Fibroblast of skin of back (primary cell): ENCODE results near the gene SEPHS1.
A peak's percentile ranks its signal among the peaks of the same experiment; 100 is the strongest.
"Not testable (repeated sequence)": the region's sequence is repeated elsewhere in the genome, so short reads cannot be mapped to it uniquely, and the experiment has no call there.

ENCODE experiments used
- DNase-seq: peaks from one replicate; pipeline ENCODE4 v3.0.0-alpha.2; 2013

Gene SEPHS1

GRCh38 chr10:13327534-13327933 is 20.6 kb downstream of the SEPHS1 start:
- DNase-seq, result no peak

- no peak for DNase-seq
Measured at GRCh38 chr10:13322615-13323148, 25.4 kb downstream of the SEPHS1 start.

GRCh38 chr10:13321576-13321975 is 26.5 kb downstream of the SEPHS1 start:
- no peak for DNase-seq

DNA sequence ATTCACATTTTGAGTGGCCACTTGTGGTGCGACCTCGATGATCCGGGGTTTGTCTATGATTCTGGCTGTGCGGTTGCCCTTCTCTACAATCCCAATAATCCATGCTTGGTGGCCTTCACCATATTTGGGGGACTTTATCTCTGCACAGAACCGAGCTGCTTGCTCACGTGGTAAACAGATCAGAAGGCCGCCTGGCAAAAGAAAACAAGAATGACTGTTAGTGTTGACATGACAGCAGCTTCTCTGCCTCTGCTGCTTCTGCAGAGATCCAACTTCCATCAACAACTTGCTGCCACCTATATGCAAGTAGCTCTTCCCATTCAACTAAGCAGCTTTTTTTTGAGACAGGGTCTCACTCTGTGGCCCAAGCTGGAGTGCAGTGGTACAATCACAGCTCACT is 28.9 kb downstream of the SEPHS1 start:
- DNase-seq, result no peak

- DNase-seq, result no peak
Measured at GRCh38 chr10:13317474-13317873, 30.6 kb downstream of the SEPHS1 start.

DNA sequence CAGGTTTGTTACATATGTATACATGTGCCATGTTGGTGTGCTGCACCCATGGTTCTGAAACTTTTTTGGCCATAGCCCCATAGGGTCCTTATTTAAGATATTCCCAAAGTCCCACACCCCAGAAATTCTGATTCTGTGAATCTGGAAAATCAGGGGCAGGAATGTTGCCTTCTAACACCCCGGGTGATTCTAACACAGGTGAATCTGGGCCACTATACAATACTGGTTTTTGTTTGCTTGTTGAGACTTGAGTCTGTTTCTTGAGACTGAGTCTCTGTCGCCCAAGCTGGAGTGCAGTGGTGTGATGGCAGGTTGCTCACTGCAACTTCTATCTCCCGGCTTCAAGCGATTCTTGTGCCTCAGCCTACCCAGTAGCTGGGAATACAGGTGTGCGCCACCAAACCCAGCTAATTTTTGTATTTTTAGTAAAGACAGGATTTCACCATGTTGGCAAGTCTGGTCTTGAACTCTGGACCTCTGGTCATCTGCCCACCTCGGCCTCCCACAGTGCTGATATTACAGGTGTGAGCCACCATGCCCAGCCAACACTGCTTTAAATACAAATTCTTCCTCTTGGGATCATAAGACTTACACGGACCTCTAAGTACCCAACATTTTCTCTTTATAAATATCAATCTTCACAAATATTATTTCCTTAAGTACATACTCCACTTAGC is 31.3 kb downstream of the SEPHS1 start:
- DNase-seq, result no peak

DNA sequence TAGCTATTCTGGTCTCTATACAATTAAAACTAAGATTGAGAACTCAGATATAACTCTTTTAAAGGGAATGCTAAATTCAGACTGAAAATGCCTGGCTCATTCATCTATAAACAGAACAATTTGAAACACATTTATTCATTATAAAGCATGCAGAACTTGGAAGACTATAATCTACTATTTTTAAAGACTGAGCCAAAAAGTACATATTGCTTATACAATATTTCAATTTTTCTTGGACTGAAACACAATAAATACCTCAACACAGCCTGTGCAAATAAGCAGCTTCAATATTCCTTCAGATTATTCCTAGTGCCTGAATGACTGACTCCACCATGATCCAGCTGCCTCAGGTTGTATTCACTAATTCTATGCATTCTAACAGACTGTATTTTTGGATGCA is 32.7 kb downstream of the SEPHS1 start:
- no peak for DNase-seq

GRCh38 chr10:13311177-13311575 is 36.9 kb downstream of the SEPHS1 start:
- no peak for DNase-seq

GRCh38 chr10:13310518-13311176 is 37.4 kb downstream of the SEPHS1 start:
- DNase-seq, result no peak

- DNase-seq, result no peak
Measured at GRCh38 chr10:13309792-13310191, 38.3 kb downstream of the SEPHS1 start.

DNA sequence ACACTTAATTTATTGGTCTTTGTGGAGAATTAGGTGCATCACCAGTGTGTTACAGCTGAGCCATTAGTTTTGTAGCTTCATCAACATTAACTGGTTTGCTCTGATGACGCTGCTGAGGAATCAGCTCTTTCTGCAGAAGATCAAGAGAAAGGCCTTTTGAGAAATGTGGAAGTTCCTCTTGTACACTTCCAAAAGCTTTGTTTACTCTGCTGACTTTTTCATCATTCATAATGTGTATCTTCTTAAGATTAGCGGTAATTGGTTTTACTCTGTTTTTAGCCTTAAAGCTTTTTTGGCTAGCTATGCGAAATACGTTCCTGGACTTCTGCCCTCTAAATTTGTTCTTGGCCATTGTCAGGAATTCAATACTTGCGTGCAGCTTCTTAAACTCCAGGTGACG is 40.0 kb downstream of the SEPHS1 start:
- no peak for DNase-seq

- no peak for DNase-seq
Measured at GRCh38 chr10:13306103-13306502, 42.0 kb downstream of the SEPHS1 start.

GRCh38 chr10:13302821-13303555 is 45.1 kb downstream of the SEPHS1 start:
- DNase-seq, result no peak

- DNase-seq, result peak; percentile 84
Measured at GRCh38 chr10:13299437-13300287, 48.4 kb downstream of the SEPHS1 start, which contains the start of gene PHYH. Gene PHYH, minus strand, starts transcription at chr10:13300064. Its CDS starts 22 bp downstream, at chr10:13300042.

DNA sequence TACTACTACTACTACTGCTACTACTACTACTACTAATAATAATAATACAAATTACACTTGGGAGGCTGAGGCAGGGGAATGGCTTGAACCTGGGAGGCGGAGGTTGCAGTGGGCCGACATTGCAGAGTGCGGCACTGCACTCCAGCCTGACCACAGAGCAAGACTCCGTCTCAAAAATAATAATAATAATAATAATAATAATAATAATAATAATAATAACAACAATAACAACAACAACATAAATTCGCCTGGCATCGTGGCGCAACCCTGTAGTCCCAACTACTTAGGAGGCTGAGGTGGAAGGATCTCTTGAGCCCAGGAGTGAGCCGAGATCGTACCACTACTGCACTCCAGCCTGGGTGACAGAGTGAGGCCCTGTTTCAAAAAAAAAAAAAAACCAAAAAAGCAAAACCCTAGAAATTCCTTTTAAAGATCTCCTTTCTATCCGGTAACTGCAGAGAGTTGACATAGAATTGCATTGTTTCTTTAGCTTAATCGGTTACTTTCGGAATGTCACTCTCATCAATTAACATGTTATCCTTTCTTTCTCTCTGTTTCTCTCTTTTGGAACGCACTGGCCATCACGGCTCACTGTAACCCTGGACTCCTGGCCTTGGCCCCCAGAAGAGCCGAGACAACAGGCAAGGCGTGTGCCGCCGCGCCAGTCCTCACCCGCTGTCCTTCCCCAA is 49.2 kb downstream of the SEPHS1 start:
- DNase-seq, result no peak

GRCh38 chr10:13296476-13296875 is 51.6 kb downstream of the SEPHS1 start:
- no peak for DNase-seq

DNA sequence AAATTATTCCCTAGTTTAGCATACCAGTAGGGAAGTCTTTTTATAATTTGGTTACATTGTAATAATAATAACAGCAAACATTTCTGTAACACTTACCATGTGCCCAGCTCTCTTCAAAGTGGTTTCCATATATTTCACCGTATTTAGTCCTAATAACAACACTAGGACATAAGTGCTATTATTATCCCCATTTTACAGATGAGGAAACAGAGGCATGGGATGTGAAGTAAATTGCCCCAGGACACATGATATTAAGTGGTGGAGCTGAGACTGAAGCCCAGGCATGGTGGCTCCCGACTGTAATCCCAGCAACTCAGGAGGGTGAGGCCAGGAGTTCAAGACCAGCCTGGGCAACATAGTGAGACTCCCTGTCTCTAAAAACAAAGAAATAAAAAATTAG is 53.3 kb downstream of the SEPHS1 start:
- no peak for DNase-seq

GRCh38 chr10:13291821-13292773 is 56.0 kb downstream of the SEPHS1 start:
- DNase-seq, result no peak

DNA sequence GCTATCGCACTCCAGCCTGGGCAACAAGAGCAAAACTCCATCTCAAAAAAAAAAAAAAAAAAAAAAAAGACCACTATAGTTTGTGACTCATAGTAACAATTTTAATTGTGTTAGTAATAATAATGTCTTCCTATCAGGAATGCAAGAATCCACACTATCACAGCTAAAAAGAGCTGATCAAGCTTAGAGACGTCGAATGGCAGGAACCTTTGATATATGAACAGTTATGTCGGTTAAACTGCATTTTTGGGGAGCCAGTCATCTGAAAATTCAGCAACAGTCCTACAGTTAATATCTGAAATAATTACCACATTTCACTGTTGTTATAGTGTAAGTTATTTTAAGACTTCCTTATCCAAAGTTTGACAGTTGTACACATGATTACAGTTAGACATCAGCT is 57.0 kb downstream of the SEPHS1 start:
- peak; percentile 21 for DNase-seq

DNA sequence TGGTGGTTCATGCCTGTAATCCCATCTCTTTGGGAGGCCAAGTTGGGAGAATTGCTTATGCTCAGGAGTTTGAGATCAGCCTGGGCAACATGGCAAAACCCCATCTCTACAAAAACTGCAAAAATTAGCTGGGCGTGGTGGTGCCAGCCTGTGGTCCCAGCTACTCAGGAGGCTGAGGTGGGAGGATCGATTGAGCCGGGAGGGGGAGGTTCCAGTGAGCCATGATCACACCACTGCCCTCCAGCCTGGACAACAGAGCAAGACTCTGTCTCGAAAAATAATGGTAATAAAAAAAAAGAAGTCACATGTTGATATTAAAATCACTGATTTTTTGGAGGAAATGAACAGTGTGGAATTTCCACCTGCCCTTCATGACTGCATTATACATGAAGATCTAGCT is 64.0 kb downstream of the SEPHS1 start:
- DNase-seq, result no peak

GRCh38 chr10:13282348-13282747 is 65.7 kb downstream of the SEPHS1 start:
- not testable (repeated sequence) for DNase-seq
